Loucy (cell line): ENCODE data around the gene MRPS27.

Source experiments
- H2AFZ ChIP-seq: fragments of 200-600 bp; sonication (generic); 2 replicates; pipeline ENCODE4 v1.6.0; 2016; ENCODE audit warnings: antibody characterized with exemption, mild to moderate bottlenecking, low read length, moderate library complexity
- H3F3A ChIP-seq: fragments of 200-600 bp; 2 replicates; pipeline ENCODE4 v1.6.0; 2016; ENCODE audit warnings: antibody characterized with exemption, low read depth, mild to moderate bottlenecking
- H3K27me3 ChIP-seq: fragments of 200-600 bp; sonication (generic); 2 replicates; pipeline ENCODE4 v1.6.1; 2014; ENCODE audit warnings: low read length, mild to moderate bottlenecking; ENCODE audit not compliant: insufficient read depth, poor library complexity, severe bottlenecking
- H3K36me3 ChIP-seq: fragments of 200-600 bp; sonication (generic); 2 replicates; pipeline ENCODE4 v1.6.1; 2016; ENCODE audit warnings: low read length; ENCODE audit not compliant: insufficient read depth
- H3K4me1 ChIP-seq: fragments of 200-600 bp; sonication (generic); 2 replicates; pipeline ENCODE4 v1.5.1; 2014; ENCODE audit warnings: low read length, mild to moderate bottlenecking; ENCODE audit not compliant: insufficient read depth, poor library complexity, severe bottlenecking
- H3K4me2 ChIP-seq: fragments of 200-600 bp; sonication (generic); 2 replicates; pipeline ENCODE4 v1.6.0; 2014; ENCODE audit warnings: antibody characterized with exemption, low read length, low read depth, mild to moderate bottlenecking; ENCODE audit not compliant: poor library complexity, severe bottlenecking
- H3K4me3 ChIP-seq: fragments of 200-600 bp; sonication (generic); 2 replicates; pipeline ENCODE4 v1.5.1; 2014; ENCODE audit warnings: low read length, mild to moderate bottlenecking, mixed read lengths; ENCODE audit not compliant: poor library complexity, severe bottlenecking
- H3K79me2 ChIP-seq: fragments of 200-600 bp; sonication (generic); 2 replicates; pipeline ENCODE4 v1.6.1; 2014; ENCODE audit warnings: low read length; ENCODE audit not compliant: insufficient read depth
- H3K9ac ChIP-seq: fragments of 200-600 bp; sonication (generic); 2 replicates; pipeline ENCODE4 v1.6.0; 2014; ENCODE audit warnings: mild to moderate bottlenecking, low read depth, low read length, moderate library complexity; ENCODE audit not compliant: poor library complexity, severe bottlenecking
- H3K9me2 ChIP-seq: fragments of 200-600 bp; sonication (generic); replicated peaks from 2 replicates; pipeline ENCODE4 v1.6.1; 2016; ENCODE audit warnings: low read depth, low read length, mixed read lengths
- H3K9me3 ChIP-seq: fragments of 200-600 bp; sonication (generic); 2 replicates; pipeline ENCODE4 v1.6.1; 2014; ENCODE audit warnings: mild to moderate bottlenecking, antibody characterized with exemption, low read length, low read depth; ENCODE audit not compliant: insufficient read depth
- H4K20me1 ChIP-seq: fragments of 200-600 bp; sonication (generic); 2 replicates; pipeline ENCODE4 v1.6.0; 2014; ENCODE audit warnings: antibody characterized with exemption, low read length, mild to moderate bottlenecking; ENCODE audit not compliant: insufficient read depth, poor library complexity, severe bottlenecking
- CTCF ChIP-seq: fragments of 200-600 bp; sonication (generic); conservative IDR thresholded peaks from 2 replicates; pipeline ENCODE4 v1.5.1; 2014; ENCODE audit warnings: mild to moderate bottlenecking, antibody characterized with exemption, low read length
- EZH2phosphoT487 ChIP-seq: fragments of 200-600 bp; IDR thresholded peaks from 2 replicates; pipeline ENCODE4 v1.6.1; 2018; ENCODE audit warnings: antibody characterized with exemption, mild to moderate bottlenecking, moderate library complexity, borderline replicate concordance

MRPS27 gene

GRCh38 chr5:72213482-72213881, 106.6 kb downstream of the MRPS27 start:
- peaks cover 7% of the 10 kb centered on the region; the same call in 1 of the 2 replicates for H3K36me3 ChIP-seq
- H3K4me1 ChIP-seq: peaks cover 23% of the 10 kb centered on the region
- no peak overlapping the region for H3K9ac ChIP-seq
- H3K9me3 ChIP-seq: no peaks in the 10 kb centered on the region
- H3K4me3 ChIP-seq: no peak overlapping the region
- no peaks in the 10 kb centered on the region for H3K9me2 ChIP-seq
- H2AFZ ChIP-seq: no peak overlapping the region
- H3K27me3 ChIP-seq: no peaks in the 10 kb centered on the region
- H4K20me1 ChIP-seq: no peaks in the 10 kb centered on the region
- no peaks in the 10 kb centered on the region for H3F3A ChIP-seq
- H3K79me2 ChIP-seq: no peaks in the 10 kb centered on the region
- H3K4me2 ChIP-seq: no peak overlapping the region
- TF ChIP-seq EZH2phosphoT487: no peak
- no peak for TF ChIP-seq CTCF

- Histone ChIP-seq H2AFZ (no peak overlapping the region), H3K9me2 (no peaks in the 10 kb centered on the region), H3K4me1 (peaks cover 23% of the 10 kb centered on the region), H3K79me2 (no peaks in the 10 kb centered on the region), H3K4me2 (no peak overlapping the region), H3K36me3 (no peaks in the 10 kb centered on the region), H4K20me1 (no peaks in the 10 kb centered on the region), H3K4me3 (no peak overlapping the region), H3F3A (no peaks in the 10 kb centered on the region), H3K27me3 (no peaks in the 10 kb centered on the region), H3K9ac (no peak overlapping the region), H3K9me3 (no peaks in the 10 kb centered on the region)
- no peak for TF ChIP-seq CTCF
- no peak for TF ChIP-seq EZH2phosphoT487
Observed at GRCh38 chr5:72212171-72212570, 107.9 kb downstream of the MRPS27 start.

GRCh38 chr5:72210888-72211678, 109.0 kb downstream of the MRPS27 start:
- Histone ChIP-seq H4K20me1 (no peaks in the 10 kb centered on the region), H3F3A (no peaks in the 10 kb centered on the region), H3K79me2 (no peaks in the 10 kb centered on the region), H3K4me3 (no peak overlapping the region), H2AFZ (no peak overlapping the region), H3K9me3 (no peaks in the 10 kb centered on the region), H3K27me3 (no peaks in the 10 kb centered on the region), H3K4me2 (no peak overlapping the region), H3K9me2 (no peaks in the 10 kb centered on the region), H3K4me1 (peaks cover 23% of the 10 kb centered on the region), H3K9ac (no peak overlapping the region), H3K36me3 (no peaks in the 10 kb centered on the region)
- TF ChIP-seq EZH2phosphoT487 (no peak), CTCF (no peak)
